Endothelial cell (in vitro differentiated cells): ENCODE data around the gene PRKG1. TPM values are rescaled to one million over a fixed set of nuclear protein-coding genes. Genes with fewer than 3 reads are reported as not detected.

ENCODE experiments used
- DNase-seq: peaks from one replicate; pipeline ENCODE4 v3.0.0; 2021; ENCODE audit warnings: low spot score
- H3K27ac Mint-ChIP-seq: one replicate; pipeline ENCODE4 v1.8.0; 2021; ENCODE audit warnings: mixed read lengths, inconsistent platforms; ENCODE audit not compliant: unreplicated experiment
- H3K27me3 Mint-ChIP-seq: one replicate; pipeline ENCODE4 v1.8.0; 2021; ENCODE audit warnings: mild to moderate bottlenecking, moderate library complexity, mixed read lengths, inconsistent platforms; ENCODE audit not compliant: unreplicated experiment
- H3K36me3 Mint-ChIP-seq: one replicate; pipeline ENCODE4 v1.8.0; 2021; ENCODE audit warnings: mild to moderate bottlenecking, low read depth, mixed read lengths, inconsistent platforms; ENCODE audit not compliant: unreplicated experiment
- H3K4me1 Mint-ChIP-seq: one replicate; pipeline ENCODE4 v1.8.0; 2021; ENCODE audit warnings: mild to moderate bottlenecking, mixed read lengths, inconsistent platforms; ENCODE audit not compliant: unreplicated experiment
- H3K4me3 Mint-ChIP-seq: one replicate; pipeline ENCODE4 v1.8.0; 2021; ENCODE audit warnings: mild to moderate bottlenecking, mixed read lengths, inconsistent platforms; ENCODE audit not compliant: unreplicated experiment
- H3K9me3 Mint-ChIP-seq: one replicate; pipeline ENCODE4 v1.8.0; 2021; ENCODE audit warnings: mixed read lengths, inconsistent platforms; ENCODE audit not compliant: unreplicated experiment
- total RNA-seq: library from RNA; stranded (reverse); fragmentation: NEBNext Ultra II Directional; extraction: Animal tissue kit (Norgen Biotek cat#: 25700); gene quantifications from one replicate; pipeline ENCODE4 v1.2.1, GENCODE V29; 2021; ENCODE audit not compliant: unreplicated experiment
- TF ChIP-seq, protein P1 (sequence below): fragments of 200-600 bp; sonication (generic); IDR thresholded peaks from one replicate; pipeline ENCODE4 v1.5.0; 2021; ENCODE audit warnings: antibody characterized with exemption; ENCODE audit not compliant: unreplicated experiment

Gene PRKG1
- total RNA-seq, 1 donor from 2014 or later = 10.7 TPM

DNA sequence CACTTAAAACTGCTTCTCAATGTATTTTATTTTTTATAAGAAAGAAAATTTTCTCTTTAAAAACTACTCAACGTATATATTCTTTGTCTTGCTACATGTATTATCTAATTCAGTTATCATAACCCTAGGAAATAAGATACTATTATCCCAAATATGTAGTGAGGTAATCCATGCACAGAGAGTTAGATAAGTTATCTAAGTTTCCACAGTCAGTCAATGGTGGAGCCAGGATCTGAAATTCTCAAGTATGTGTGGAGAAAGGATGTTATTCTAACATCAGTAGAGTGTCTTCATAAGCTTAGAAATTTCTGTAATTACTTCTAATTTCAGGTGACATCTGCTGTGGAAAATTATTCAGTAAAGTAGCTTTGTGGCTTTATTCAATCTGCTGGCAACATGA lies 385.2 kb downstream of the PRKG1 start:
- H3K4me3 Mint-ChIP-seq = no peak overlapping the region
- TF ChIP-seq, protein P1, sequence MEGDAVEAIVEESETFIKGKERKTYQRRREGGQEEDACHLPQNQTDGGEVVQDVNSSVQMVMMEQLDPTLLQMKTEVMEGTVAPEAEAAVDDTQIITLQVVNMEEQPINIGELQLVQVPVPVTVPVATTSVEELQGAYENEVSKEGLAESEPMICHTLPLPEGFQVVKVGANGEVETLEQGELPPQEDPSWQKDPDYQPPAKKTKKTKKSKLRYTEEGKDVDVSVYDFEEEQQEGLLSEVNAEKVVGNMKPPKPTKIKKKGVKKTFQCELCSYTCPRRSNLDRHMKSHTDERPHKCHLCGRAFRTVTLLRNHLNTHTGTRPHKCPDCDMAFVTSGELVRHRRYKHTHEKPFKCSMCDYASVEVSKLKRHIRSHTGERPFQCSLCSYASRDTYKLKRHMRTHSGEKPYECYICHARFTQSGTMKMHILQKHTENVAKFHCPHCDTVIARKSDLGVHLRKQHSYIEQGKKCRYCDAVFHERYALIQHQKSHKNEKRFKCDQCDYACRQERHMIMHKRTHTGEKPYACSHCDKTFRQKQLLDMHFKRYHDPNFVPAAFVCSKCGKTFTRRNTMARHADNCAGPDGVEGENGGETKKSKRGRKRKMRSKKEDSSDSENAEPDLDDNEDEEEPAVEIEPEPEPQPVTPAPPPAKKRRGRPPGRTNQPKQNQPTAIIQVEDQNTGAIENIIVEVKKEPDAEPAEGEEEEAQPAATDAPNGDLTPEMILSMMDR = no peak

DNA sequence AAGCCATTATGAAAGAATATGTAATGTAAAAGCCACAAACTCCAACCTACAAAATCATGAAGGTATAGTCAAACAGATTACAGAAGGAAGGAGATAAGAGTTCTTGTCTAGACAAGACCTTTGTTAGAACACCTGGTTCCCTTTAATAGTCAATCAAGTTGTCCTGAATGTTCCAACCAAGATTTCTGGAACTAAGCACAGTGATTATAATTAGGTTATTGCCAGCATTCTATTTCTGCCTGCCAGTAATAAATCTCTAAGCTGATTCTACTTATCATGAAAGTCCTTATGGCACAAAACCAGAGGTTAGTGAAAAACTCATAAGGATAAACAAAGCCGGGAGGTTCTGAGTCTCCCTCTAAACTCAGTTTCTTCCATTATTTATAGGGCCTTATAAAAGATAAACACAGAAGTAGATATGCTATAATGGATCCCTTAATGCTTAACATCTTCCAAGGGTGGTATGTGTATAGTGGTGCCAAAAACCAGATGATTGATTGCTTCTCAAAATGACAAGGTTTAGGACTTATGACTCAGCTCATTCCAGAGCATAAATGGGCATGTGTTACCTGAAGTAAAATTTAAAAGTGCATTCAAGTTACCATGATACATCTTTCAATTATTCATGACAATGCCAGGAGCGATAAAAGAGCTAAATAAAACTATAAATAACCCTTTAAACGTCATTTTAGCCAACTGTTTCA lies 387.9 kb downstream of the PRKG1 start:
- no peak overlapping the region for H3K4me3 Mint-ChIP-seq
- no peaks in the 10 kb centered on the region for H3K9me3 Mint-ChIP-seq
- no peaks in the 10 kb centered on the region for H3K36me3 Mint-ChIP-seq
- DNase-seq = no peak
- H3K4me1 Mint-ChIP-seq = no peaks in the 10 kb centered on the region
- no peaks in the 10 kb centered on the region for H3K27me3 Mint-ChIP-seq
- no peak overlapping the region for H3K27ac Mint-ChIP-seq
- TF ChIP-seq, protein P1 = no peak

More for the DNA sequence above, 385.2 kb downstream of the PRKG1 start:
- no peaks in the 10 kb centered on the region for H3K4me1 Mint-ChIP-seq
- no peak overlapping the region for H3K27ac Mint-ChIP-seq
- H3K36me3 Mint-ChIP-seq = peaks cover 6% of the 10 kb centered on the region
- H3K9me3 Mint-ChIP-seq = peaks cover 7% of the 10 kb centered on the region
- H3K27me3 Mint-ChIP-seq = no peaks in the 10 kb centered on the region
- no peak for DNase-seq

DNA sequence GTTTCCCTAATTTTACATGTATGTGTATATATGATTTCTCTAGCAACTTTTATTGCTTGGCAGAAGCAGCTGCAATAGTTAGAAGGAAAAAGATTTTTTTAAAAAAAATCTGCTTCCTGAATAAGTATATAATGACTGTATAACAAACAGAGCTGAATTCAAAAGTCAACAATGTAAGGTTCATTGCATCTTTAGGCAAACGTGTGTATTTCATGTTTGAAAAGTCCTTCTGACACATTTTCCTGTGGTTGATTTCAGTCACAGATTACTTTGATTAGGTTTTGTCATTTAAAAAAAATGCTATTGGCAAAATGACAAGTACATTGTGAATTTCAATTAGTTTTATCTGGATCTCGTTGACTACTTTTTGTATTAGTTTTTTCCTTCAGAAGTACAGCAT lies 394.1 kb downstream of the PRKG1 start:
- Mint-ChIP-seq H3K27me3 (no peaks in the 10 kb centered on the region), H3K4me1 (no peaks in the 10 kb centered on the region), H3K27ac (no peak overlapping the region), H3K36me3 (no peaks in the 10 kb centered on the region), H3K4me3 (no peak overlapping the region), H3K9me3 (no peaks in the 10 kb centered on the region)
- no peak for DNase-seq
- TF ChIP-seq, protein P1 = no peak

DNA sequence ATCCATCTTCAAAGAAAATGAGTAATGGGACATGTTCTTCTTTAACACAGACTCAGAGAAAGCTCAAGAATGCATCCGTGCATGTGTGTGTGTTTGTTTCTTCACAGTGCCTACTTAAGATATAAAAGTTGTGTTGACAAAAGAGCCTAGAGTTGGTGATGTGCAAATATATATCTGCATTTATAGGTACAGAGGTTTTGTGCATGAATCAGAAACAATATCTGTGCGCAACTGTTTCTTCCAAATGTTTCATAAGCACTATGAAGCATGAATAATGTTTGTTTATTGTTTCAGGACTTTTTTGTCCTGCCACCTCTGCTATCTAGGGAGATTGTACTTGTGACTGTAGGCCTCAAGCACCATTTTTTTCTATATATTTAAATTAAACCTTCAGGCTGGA lies 395.4 kb downstream of the PRKG1 start:
- Mint-ChIP-seq H3K4me1 (no peaks in the 10 kb centered on the region), H3K27ac (no peak overlapping the region), H3K9me3 (no peaks in the 10 kb centered on the region), H3K36me3 (no peaks in the 10 kb centered on the region), H3K27me3 (no peaks in the 10 kb centered on the region), H3K4me3 (no peak overlapping the region)
- no peak for DNase-seq
- TF ChIP-seq, protein P1 = no peak

DNA sequence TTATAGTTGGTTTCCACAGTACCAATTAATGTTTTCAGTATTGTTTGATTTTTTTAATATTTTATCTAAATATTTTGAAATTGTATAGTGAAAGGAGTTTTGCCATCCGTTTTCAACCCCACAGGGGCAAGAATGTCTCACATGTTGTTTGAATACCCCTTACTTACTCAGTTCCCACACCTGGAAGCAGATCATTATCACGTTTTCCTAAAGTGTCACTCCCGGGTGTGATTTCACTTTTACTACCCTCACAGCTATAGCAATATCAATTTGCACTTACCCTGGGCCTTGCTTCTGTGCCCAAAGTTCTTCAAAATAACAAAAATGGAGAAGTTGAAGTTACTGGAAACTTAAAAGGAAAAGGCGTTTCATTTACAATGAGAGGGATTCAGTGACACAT lies 397.0 kb downstream of the PRKG1 start:
- Mint-ChIP-seq H3K36me3 (no peaks in the 10 kb centered on the region), H3K9me3 (no peaks in the 10 kb centered on the region), H3K27me3 (no peaks in the 10 kb centered on the region), H3K4me1 (no peaks in the 10 kb centered on the region), H3K4me3 (no peak overlapping the region), H3K27ac (no peak overlapping the region)
- DNase-seq = no peak
- TF ChIP-seq, protein P1 = no peak
